A673 (cell line): ENCODE results near the gene SAP30L.

Experiments
- EZH2 ChIP-seq: fragments of 200-600 bp; sonication (generic); IDR thresholded peaks from 2 replicates; pipeline ENCODE4 v1.6.1; 2017; ENCODE audit warnings: borderline replicate concordance, low read depth, mild to moderate bottlenecking, mixed read lengths, antibody characterized with exemption, low read length; ENCODE audit not compliant: poor library complexity, severe bottlenecking
- TF ChIP-seq, protein P1 (sequence below): fragments of 300-800, 200-600 bp; sonication (generic); conservative IDR thresholded peaks from 2 replicates; pipeline ENCODE4 v1.5.1; 2017; ENCODE audit warnings: low read depth, mild to moderate bottlenecking, antibody characterized with exemption, low read length, moderate library complexity, mixed read lengths

DNA sequence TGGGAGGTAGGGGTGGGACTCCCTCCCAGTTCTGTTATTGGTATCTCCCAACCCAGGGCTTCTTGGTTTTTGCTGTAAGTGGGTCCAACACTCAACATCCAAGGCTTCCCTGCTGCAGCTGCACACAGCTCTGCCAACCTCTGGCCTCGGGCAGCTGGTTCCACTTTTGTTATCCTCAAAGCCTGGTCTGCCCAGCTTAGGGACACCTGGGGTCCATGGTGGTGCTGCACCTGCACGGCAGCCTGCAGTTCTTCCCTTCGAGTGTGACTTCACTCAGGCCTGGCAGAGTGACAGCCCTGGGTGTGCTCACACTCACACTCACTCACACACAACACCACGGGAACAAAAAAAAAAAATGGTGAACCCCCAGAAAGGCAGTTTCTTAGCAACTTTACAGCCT is 15.3 kb upstream of the SAP30L start:
- TF ChIP-seq, protein P1, sequence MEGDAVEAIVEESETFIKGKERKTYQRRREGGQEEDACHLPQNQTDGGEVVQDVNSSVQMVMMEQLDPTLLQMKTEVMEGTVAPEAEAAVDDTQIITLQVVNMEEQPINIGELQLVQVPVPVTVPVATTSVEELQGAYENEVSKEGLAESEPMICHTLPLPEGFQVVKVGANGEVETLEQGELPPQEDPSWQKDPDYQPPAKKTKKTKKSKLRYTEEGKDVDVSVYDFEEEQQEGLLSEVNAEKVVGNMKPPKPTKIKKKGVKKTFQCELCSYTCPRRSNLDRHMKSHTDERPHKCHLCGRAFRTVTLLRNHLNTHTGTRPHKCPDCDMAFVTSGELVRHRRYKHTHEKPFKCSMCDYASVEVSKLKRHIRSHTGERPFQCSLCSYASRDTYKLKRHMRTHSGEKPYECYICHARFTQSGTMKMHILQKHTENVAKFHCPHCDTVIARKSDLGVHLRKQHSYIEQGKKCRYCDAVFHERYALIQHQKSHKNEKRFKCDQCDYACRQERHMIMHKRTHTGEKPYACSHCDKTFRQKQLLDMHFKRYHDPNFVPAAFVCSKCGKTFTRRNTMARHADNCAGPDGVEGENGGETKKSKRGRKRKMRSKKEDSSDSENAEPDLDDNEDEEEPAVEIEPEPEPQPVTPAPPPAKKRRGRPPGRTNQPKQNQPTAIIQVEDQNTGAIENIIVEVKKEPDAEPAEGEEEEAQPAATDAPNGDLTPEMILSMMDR, result no peak
- no peak for TF ChIP-seq EZH2
